ENCODE results near the gene BCL11B.

The BCL11B gene

GRCh38 chr14:99225436-99226203 is 46.4 kb downstream of the BCL11B start:
- TF ChIP-seq TCF12 (IDR thresholded peaks at IDR 0.05; ENCODE audit: low read depth) (no peak), REST (IDR thresholded peaks at IDR 0.05; ENCODE audit: low read depth) (no peak), EP300 (IDR thresholded peaks at IDR 0.05; ENCODE audit: borderline replicate concordance) (no peak), NFIC (IDR thresholded peaks at IDR 0.05) (no peak), CEBPB (IDR thresholded peaks at IDR 0.05) (no peak), CREB1 (IDR thresholded peaks at IDR 0.05; ENCODE audit: low read depth) (no peak), YY1 (IDR thresholded peaks at IDR 0.05; ENCODE audit: low read depth) (no peak)
- TF ChIP-seq, protein P1, sequence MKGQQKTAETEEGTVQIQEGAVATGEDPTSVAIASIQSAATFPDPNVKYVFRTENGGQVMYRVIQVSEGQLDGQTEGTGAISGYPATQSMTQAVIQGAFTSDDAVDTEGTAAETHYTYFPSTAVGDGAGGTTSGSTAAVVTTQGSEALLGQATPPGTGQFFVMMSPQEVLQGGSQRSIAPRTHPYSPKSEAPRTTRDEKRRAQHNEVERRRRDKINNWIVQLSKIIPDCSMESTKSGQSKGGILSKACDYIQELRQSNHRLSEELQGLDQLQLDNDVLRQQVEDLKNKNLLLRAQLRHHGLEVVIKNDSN (IDR thresholded peaks at IDR 0.05): no peak

- TF ChIP-seq CEBPB (IDR thresholded peaks at IDR 0.05) (no peak), NFIC (IDR thresholded peaks at IDR 0.05) (no peak), TEAD4 (IDR thresholded peaks at IDR 0.05) (no peak), TCF12 (IDR thresholded peaks at IDR 0.05; ENCODE audit: low read depth) (no peak)
These were observed 47.0 kb downstream of the BCL11B start for GRCh38 chr14:99224948-99225347.

GRCh38 chr14:99224116-99224910 is 47.7 kb downstream of the BCL11B start:
- TF ChIP-seq NFIC (IDR thresholded peaks at IDR 0.05): no peak
- no peak for TF ChIP-seq EGR1 (IDR thresholded peaks at IDR 0.05)
- TF ChIP-seq, protein P1 (IDR thresholded peaks at IDR 0.05): no peak
- TF ChIP-seq CREB1 (IDR thresholded peaks at IDR 0.05; ENCODE audit: low read depth): no peak
- no peak for TF ChIP-seq TCF12 (IDR thresholded peaks at IDR 0.05; ENCODE audit: low read depth)
- TF ChIP-seq EP300 (IDR thresholded peaks at IDR 0.05; ENCODE audit: borderline replicate concordance): no peak
- TF ChIP-seq TAF1 (IDR thresholded peaks at IDR 0.05; ENCODE audit: low read depth): no peak
- no peak for TF ChIP-seq CEBPB (IDR thresholded peaks at IDR 0.05)
- TF ChIP-seq, protein P2, sequence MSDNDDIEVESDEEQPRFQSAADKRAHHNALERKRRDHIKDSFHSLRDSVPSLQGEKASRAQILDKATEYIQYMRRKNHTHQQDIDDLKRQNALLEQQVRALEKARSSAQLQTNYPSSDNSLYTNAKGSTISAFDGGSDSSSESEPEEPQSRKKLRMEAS (IDR thresholded peaks at IDR 0.05): no peak

- TF ChIP-seq, protein P2 (IDR thresholded peaks at IDR 0.05): no peak
- no peak for TF ChIP-seq FOXM1 (IDR thresholded peaks at IDR 0.05; ENCODE audit: borderline replicate concordance, low read depth)
- no peak for TF ChIP-seq CREB1 (IDR thresholded peaks at IDR 0.05; ENCODE audit: low read depth)
- TF ChIP-seq YY1 (IDR thresholded peaks at IDR 0.05; ENCODE audit: low read depth): no peak
- TF ChIP-seq EP300 (IDR thresholded peaks at IDR 0.05; ENCODE audit: borderline replicate concordance): no peak
- TF ChIP-seq REST (IDR thresholded peaks at IDR 0.05; ENCODE audit: low read depth): no peak
- no peak for TF ChIP-seq CEBPB (IDR thresholded peaks at IDR 0.05)
- TF ChIP-seq TAF1 (IDR thresholded peaks at IDR 0.05; ENCODE audit: low read depth): no peak
- TF ChIP-seq NFIC (IDR thresholded peaks at IDR 0.05): no peak
- no peak for TF ChIP-seq EGR1 (IDR thresholded peaks at IDR 0.05)
- no peak for TF ChIP-seq TEAD4 (IDR thresholded peaks at IDR 0.05)
These were observed 50.6 kb downstream of the BCL11B start for GRCh38 chr14:99221445-99221844.

DNA sequence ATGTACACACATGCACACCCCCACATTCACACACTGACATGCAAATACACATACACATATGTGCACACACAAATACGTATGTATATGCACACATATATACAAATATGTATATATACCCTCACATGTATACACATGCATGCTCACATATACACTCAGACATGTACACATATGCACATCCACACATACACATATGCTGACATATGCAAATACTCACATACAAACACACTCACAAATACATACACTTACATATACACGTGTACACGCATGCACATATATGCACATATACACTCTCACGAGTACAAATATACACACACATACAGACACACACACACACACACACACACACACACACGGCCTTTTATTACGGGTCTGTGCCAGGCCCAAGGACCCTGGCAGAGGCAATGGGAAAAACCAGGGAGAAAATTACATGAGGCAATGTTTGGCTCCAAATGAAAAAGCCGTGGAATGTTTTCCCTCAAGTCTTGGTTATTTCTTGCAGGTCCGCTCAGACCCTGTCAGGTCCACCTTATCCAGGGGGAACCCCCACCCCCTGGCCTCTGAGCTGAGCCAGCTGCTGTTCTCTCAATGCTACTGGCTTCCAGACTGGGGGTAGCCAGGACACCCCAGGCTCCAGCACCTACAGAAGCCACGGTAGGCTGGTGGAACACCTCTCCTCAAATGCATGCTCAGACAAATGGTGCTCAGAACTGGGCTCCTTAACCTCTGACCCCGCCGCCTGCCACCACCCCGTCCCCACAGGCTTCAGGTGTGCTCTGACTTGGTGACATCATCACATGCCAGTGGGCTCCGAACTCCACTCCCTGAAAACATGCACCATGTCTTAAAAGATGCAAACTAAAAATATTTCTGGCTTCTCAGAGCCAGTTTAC is 54.7 kb downstream of the BCL11B start:
- TF ChIP-seq EGR1 (IDR thresholded peaks at IDR 0.05) (no peak), TCF12 (IDR thresholded peaks at IDR 0.05; ENCODE audit: low read depth) (no peak), TAF1 (IDR thresholded peaks at IDR 0.05; ENCODE audit: low read depth) (no peak), NFIC (IDR thresholded peaks at IDR 0.05) (no peak), REST (IDR thresholded peaks at IDR 0.05; ENCODE audit: low read depth) (no peak), ZBTB7A (IDR thresholded peaks at IDR 0.05; ENCODE audit: low read depth) (no peak), RAD21 (IDR thresholded peaks at IDR 0.05; ENCODE audit: low read depth) (no peak), CREB1 (IDR thresholded peaks at IDR 0.05; ENCODE audit: low read depth) (no peak)
- TF ChIP-seq, protein P1 (IDR thresholded peaks at IDR 0.05): no peak

All from Ishikawa (cell line).